HG03025 (cell line): ENCODE data around the gene RASD2.

ENCODE experiments used
- ATAC-seq: cut with Tn5 transposase; IDR thresholded peaks from one replicate; pipeline ENCODE4 v1.9.1; 2021; ENCODE audit warnings: mild to moderate bottlenecking, moderate library complexity; ENCODE audit not compliant: unreplicated experiment, low FRiP score

Gene RASD2

DNA sequence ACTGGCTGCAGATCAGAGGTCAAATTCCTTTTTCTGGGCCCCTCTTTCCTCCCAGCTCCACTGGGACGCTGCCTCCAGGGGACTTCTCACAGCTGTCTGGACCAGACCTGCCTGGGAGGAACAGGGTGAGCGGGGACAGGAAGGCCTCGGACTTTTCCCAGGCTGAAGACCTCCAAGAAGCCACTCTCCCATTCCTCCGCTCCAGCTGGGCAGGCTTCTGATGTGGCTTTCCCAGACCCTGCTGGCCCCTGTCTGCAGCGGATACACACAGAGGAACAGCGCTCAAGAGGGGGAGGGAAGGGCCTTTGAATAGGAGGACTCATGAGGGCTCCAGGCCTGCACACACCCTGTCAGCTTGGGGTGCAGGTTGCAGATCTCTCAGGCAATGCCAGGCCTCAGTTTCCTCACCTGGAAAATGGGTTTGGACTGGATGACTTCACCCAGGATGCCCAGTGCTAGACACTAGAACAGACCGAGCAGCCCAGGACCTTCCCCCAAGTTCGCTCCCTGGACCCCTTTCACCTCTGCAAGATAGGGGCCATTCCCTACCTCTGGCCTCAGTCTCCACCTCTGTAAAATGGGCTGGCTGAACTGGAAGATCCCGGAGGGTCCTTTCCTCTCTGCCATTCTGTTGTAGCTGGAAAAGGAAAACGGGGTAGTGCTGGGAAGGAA is 39.9 kb downstream of the RASD2 start:
- ATAC-seq, result no peak

DNA sequence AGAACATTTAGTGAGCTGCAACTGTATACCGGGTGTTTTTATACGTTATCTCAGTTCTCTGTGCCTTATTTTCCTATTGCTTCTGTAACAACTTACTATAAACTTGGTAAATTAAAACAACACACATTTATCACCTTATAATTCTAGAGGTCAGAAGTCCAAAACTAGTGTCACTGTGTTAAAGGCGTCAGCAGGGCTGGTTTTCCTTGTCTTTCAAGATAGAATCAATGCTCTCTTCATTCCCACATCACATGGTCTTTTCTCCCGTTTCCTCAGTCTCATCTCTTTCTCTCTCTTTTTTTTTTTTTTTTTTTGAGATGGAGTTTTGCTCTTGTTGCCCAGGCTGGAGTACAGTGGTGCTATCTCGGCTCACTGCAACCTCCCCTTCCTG is 40.4 kb downstream of the RASD2 start:
- ATAC-seq, result no peak

- ATAC-seq, result no peak
Observed at GRCh38 chr22:35582218-35582860, 41.7 kb downstream of the RASD2 start.

GRCh38 chr22:35582861-35583670 is 42.4 kb downstream of the RASD2 start:
- ATAC-seq, result no peak

GRCh38 chr22:35586771-35587170 is 46.1 kb downstream of the RASD2 start:
- no peak for ATAC-seq

DNA sequence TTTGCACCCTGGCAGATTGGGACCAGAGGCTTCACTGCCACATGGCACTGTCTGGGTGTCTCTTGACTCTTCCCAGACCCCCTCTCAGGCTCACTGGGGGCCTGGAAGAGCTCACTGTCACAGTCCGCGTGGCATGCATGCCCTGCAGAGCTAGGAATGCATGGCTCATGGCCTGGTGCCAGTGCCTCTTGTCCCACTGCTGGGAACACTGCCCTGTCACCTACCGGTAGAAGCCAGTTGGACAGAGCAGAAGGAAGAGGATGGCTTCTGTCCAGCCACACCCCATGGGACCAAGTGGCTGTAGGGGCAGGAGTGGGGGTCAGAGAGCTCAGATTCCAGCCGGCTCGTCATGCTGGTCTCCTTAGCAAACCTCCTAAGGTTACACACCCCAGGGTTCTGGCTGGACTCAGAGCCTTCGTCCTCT is 46.8 kb downstream of the RASD2 start:
- no peak for ATAC-seq

DNA sequence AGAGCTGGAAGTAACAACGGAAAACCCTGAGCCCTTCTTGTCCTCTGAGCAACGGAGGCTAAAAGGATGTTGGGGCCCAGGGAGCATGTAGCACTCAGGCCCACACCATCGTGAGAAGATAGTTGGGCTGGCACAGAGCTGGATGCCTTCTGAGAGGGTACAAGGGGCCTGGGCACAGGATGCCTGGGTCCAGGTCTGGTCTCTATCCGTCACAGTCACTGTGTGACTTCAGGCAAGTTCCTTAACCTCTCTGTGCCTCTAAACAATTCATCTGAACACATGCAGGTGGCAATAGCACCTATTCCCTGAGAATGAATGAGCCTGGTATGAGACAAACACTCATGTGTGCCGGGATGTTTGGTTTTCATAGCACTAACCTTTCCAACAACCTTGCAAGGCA is 47.3 kb downstream of the RASD2 start:
- ATAC-seq, result no peak

DNA sequence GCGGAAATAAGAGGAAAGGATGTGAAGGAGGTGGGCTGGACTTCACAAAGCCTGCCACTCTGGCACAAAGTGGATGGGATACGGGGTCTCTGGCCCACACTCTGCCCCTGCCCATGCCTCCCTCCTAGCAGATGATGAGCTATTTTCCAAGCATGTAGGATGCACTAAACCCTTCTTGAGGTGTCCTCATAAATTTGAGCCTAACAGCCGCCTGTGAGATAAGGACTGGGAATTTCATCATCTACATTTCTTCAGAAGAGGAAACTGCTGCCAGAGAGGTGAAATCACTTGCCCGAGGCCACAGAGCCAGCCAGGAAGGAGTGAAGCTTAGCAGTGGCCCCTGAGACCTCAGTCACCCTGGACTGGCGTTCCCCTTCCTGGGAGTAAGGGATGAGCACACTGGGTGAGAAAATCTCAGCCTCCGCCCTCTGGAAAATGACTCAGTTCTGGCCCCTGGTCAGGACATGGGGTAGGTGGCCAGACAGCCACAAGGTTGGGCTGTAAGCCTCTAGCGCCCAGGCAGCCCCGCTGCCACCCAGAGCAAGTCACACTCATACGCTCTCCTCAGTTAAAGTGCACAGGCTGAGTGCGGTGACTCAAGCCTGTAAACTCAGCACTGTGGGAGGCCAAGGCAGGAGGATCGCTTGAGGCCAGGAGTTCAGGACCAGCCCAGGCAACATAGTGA is 48.6 kb downstream of the RASD2 start:
- ATAC-seq, result no peak

- ATAC-seq, result no peak
Observed at GRCh38 chr22:35589756-35590093, 49.1 kb downstream of the RASD2 start.

DNA sequence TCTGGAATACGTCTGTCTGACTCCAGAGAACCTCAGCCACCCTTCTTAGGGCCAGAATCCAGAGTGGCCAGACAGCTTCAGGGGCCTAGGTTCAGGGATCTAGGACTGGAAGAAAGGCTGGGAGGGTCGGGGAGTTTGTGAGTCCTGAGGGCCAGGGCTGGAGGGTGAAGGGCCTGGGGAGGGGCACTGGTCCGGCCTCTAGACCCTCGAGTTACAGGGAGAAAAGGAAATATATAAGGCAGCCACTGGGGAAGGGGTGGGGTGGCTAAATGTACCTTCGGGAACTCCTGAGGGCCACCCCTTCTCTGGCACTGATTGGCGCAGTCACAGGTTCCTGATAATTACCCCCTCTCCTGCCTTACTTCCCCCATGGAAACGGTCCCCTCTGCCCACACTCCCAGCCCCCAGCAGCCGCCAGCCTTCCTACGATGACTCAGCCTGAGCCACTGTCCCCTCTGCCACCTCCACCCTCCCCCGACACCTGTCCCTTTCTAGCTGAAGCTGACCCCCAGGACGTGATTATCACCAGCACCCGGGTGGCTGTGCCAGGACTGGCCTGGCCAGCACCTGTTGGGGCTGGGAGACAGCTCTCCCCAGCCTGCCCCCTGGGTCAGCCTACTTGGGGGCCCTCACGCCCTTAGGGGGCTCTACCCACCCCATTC is 50.1 kb downstream of the RASD2 start:
- no peak for ATAC-seq

GRCh38 chr22:35591714-35592417 is 51.2 kb downstream of the RASD2 start:
- ATAC-seq, result no peak

- ATAC-seq, result no peak
Observed at GRCh38 chr22:35592418-35592967, 51.9 kb downstream of the RASD2 start.

GRCh38 chr22:35593071-35593890 is 52.6 kb downstream of the RASD2 start:
- no peak for ATAC-seq

GRCh38 chr22:35593891-35594470 is 53.4 kb downstream of the RASD2 start:
- no peak for ATAC-seq

DNA sequence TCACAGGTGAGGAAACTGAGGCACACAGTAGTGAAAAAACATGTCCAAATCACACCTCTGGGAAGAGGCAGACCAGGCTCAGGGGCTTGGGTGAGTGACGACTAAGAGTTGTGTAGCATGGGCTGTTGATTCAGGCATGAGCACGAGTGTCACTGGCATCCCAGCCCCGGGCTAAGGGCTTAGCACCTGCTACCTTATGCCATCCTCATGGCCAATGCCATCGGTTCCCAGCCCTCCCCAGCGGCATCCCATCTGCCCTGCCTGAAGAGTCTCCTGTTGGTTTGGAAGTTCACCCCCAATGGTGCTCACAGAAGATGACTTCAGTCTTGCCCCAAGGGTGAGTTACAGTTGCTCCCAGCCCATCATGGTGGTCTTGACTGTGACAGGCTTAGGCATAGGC is 54.1 kb downstream of the RASD2 start:
- ATAC-seq, result no peak

- ATAC-seq, result no peak
Observed at GRCh38 chr22:35596821-35597220, 56.2 kb downstream of the RASD2 start.

GRCh38 chr22:35597692-35598395 is 57.2 kb downstream of the RASD2 start:
- no peak for ATAC-seq

- no peak for ATAC-seq
Observed at GRCh38 chr22:35598396-35598710, 57.7 kb downstream of the RASD2 start.
